Inflammatory macrophage treated with lipopolysaccharide for 4 hours (primary cell): Measurements from ENCODE around the gene EPB41.
A peak's percentile ranks its signal among the peaks of the same experiment; 100 is the strongest.

Experiments
- DNase-seq: peaks from one replicate; pipeline ENCODE4 v3.0.0-alpha.2; 2020

EPB41 gene

GRCh38 chr1:28914228-28915030 is at the start of gene EPB41:
TSS of gene EPB41 (plus strand) at chr1:28914569. CDS start at chr1:28987438, 72,869 bp downstream.
- DNase-seq = peak; percentile 75

GRCh38 chr1:28864695-28865094 is 49.7 kb upstream of the EPB41 start:
- no peak for DNase-seq

GRCh38 chr1:28865997-28866650 is 48.2 kb upstream of the EPB41 start:
- DNase-seq = no peak

- no peak for DNase-seq
Observed at GRCh38 chr1:28867850-28868249, 46.5 kb upstream of the EPB41 start.

DNA sequence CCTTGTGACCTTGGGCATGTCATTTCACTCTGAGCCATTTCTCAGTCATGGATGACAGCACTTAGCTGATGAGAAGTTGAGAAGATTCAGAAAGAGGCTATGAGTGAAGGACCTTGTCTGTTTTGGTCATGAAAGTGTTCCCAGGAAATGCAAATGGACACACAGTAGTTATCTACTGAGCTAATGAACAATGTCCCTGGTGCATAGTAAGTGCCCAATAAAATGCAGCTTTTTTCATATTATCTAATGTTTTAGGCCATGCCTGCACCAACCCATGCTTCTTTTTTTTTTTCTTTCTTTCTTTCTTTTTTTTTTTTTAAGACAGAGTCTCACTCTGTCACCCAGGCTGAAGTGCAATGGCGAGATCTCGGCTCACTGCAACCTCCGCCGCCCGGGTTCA is 44.4 kb upstream of the EPB41 start:
- no peak for DNase-seq

GRCh38 chr1:28871631-28872401 is 42.6 kb upstream of the EPB41 start:
- no peak for DNase-seq

DNA sequence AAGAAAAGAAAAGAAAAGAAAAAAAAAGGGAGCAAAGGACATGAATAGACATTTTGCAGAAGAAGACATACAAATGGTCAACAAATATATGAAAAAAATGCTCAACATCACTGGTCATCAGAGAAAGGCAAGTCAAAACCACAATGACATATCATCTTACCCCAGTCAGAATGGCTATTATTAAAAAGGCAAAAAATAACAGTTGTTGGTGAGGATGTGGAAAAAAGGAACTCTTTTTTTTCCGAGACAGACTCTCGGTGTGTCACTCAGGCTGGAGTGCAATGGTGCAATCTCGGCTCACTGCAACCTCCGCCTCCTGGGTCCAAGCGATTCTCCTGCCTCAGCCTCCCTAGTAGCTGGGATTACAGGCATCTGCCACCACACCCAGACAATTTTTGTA is 39.2 kb upstream of the EPB41 start:
- DNase-seq = peak; percentile 70

DNA sequence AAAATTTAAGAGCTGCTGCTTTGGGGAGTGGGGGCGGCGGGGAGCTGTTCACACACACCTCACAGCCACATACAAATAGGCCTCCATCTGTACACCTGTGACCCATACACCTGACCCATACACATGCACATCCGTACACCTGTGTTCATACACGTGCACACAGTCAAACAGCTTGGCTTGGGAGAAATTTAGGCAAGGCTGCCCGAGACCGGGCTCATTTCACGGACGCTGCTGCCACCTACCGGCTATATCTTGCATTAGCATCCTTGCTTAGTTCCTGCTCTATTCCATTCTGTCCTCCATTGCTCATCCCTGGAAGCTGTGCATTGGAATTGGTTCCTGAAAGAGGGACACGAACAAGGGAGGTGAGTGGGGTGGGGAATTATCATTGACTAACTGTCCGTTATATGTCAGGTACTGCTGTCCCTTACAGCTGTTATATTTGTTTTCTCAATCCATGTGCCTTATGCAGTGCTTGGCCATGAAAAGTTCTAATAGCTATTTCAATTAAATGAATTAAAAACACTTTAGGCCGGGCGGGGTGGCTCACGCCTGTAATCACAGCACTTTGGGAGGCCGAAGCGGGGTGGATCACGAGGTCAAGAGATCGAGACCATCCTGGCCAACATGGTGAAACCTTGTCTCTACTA is 37.1 kb upstream of the EPB41 start:
- DNase-seq = peak; percentile 66

DNA sequence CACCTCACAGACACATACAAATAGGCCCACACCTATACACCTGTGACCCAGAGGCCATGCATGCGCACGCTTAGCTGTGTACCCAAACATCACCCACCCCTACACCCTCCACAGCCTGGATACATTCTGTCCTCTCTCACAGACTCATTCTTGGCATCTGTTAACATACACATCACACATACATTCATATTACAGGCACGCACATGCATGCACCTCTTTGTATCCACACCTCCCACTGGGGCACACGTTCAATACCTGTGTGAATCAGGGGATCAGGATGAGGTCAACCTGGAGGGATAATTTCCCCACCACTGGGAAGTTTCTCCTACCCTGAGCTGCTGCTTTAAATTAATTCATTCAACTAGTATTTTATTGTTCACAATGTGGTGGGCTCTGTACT is 35.6 kb upstream of the EPB41 start:
- DNase-seq = no peak

- DNase-seq = peak; percentile 72
Observed at GRCh38 chr1:28882009-28882628, 32.2 kb upstream of the EPB41 start.

DNA sequence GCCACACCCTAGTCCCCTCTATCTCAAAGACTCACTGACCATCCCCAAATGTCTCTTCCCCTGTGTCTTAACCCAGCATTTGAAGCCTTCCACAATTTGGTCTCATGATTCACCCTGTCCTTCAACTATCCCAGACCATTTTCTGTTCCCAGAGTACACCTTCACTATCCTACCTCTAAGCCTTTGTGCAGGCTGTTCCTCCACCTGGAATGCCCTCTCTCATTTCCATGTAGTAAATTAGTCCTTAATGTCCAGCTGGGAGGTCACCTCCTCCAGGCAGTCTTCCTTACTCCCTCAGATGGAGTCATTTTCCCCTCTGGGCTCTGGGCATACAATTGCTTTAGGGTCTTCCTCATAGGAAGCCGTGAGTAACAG is 31.1 kb upstream of the EPB41 start:
- DNase-seq = no peak

GRCh38 chr1:28885472-28885877 is 28.9 kb upstream of the EPB41 start:
- DNase-seq = no peak

DNA sequence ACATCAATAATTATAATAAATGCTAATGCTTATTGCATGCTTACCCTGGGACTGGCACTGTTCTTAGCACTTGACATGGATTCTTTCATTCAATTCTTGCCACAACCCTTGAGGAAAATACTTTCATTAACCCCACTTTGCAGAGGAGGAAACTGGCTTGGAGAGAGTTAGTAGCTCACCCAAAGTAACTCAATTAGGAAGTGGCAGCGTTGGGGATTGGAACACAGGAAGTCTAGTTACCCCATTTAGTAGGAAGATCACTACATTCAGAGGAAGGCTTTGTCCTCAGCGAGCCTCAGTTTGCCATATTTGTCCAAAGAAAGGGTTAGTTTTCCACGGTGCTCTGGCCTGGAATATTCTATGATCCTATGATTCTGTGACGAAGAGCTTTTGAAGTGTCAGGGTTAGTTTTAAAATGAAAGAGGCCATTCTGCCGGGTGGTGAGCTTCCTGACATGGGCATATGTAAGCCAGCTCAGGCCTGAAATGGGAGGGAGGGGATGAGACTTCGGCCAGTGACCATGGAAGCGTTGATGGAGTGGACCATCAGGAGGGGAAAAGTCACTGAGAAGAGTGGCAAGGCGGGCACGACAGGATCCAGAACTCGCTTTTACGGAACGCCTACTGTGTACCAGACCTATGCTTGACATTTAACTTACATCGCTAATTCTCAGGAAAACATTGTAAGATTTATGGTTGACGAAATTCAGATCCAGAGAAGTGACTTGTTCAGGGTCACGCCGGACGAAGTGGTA is 28.2 kb upstream of the EPB41 start:
- peak; percentile 39 for DNase-seq

DNA sequence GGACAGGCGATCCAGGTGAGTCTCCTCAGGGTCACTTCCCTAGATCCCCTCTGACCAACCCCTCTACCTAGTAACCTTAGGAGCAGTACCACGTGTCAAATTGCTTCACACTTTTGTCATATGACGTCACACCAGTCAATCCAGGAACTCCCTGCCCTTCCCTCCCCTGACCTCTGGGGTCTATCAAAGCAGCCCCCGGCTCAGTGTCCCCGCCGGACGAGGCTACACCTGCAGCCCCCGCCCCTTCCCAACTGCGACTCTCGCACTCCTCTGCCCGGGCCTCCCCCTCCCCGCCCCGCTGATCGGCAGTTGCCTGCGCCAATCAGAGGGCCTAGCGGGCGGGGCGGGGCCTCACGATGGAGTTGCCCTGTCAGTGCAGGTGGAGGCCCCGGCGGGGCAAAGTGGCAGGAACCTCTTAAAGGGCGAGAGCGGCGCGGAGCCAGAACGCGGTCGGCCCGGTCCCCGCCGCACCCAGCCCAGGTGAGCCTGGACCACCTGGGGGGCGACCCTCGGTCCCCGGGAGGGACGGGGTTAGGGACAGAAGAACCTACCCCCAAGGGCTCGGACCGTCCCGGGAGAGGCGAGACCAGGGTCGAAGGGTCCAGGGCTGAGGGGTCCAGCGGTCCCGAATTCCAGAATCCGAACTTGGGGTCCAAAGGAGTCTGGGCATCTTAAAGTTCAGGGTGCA is 27.5 kb upstream of the EPB41 start:
- peak; percentile 81 for DNase-seq

DNA sequence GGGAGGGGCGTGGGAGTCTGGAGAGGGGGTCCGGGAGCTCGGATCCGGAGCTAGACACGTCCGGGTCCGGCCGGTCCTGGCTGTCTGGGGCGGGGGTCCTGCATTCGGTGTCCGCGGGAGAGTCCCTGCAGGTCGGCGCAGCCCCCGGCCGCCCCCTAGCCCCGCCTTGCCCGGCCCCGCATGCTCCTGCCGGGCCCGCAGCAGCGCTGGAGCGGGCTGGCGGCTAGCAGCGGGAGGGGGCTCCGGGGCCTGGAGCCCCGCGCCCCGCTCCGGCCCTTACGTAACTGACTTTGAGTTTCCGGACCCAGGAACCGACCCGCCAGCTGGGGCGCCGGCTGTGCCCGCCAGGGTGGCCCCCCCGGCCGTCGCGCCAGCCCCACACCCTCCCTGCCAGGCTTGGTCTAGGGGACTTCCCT is 26.9 kb upstream of the EPB41 start:
- no peak for DNase-seq

DNA sequence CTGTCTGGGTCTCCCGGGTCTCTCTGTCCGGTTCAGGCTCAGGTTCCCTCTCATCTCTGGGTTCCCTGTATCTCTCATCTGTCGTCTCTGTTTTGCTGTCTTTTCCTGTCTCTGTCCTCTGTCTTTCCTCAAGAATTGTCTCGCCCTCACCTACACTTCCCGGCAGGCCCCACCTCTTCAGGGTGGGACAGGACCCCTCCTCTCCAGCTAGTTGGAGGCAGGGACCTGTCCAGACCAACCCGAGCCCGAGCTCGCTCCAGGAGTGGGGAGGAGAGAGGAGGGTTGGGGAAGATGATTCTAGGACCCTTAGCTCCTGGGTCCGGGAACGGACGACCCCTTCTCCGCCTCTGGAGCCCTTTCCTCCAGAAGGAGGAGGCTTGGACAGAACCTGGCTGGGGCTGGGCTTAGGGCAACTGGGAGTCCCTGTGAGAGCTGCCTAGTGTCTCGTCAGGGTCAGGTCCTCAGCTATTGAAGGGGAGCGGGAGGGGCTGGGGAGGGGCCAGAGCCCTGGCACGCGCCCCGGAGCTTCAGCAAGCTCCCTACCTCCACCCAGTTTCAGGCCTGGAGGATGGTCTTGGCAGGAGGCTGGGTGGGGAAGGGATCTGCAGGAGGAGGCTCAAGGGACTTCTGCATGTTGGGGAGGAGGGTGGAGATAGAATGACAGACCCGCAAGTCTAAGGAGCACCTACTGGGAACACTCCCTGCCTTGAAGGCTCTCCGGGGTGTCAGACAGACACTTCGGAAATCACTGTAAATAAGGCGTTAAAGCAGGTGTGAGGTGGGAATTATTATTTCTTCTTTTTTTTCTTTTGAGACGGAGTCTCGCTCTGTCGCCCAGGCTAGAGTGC is 26.3 kb upstream of the EPB41 start:
- no peak for DNase-seq

DNA sequence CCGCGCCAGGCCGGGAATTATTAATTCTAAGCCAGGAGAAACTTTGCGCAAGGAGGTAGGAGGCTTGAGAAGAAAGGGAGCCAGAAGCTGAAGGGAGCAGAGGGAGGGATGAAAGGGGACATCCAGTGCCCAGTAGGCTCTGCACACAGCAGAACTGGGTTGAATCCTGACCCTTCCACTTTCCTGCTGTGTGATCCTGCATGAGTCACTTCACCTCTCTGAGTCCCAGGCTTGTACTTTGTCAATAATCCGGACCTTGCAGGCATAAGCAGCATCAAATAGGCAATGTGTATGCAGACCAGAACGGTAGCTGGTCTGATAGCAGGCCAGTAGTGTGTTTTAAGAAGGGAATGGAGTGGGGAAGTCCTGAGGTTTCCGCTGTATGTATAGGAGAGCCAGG is 25.5 kb upstream of the EPB41 start:
- DNase-seq = no peak

- DNase-seq = no peak
Observed at GRCh38 chr1:28889357-28889756, 25.0 kb upstream of the EPB41 start.

DNA sequence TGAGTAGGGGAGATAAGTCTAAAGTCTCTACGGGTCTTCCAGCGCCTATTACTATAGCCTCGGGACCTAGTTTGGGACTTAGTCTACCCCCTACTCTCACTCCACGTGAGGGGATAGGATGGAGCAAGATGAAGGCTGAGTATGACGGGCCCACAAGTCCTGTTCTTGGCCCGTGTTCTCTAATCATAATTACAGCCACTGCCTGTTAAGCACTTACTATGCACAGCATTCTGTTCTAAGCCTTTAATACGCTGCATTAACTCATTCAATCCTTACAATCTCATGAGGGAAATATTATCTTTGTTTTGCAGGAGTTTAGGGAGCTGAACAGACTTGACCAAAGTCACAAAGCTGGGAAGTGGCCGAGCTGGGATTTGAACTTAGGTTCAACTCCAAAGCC is 23.9 kb upstream of the EPB41 start:
- no peak for DNase-seq

DNA sequence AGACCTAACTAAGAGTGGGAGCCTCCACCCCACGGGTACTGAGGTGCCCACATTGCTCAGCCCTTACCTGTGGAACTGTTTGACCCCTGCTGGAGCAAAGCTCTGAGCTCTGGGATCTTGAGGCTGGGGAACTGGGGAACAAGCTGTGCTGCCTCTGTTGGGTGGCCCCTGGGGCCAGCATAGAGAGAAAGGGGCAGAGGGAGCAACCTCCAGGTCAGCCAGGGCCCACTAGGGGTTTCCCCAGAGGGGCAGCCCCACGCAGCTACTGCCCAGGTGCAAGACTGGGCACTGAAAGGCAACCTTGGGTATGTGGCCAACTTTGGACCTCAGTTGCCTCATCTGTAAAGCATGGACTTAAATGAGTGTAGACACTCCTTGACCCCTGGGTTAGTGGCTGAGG is 23.5 kb upstream of the EPB41 start:
- no peak for DNase-seq
